Stimulated activated CD4-positive, alpha-beta T cell treated with anti-CD3 and anti-CD28 coated beads, Interleukin-4, amount 100 ng/mL, for 48 hours (primary cell): ENCODE results near the gene ACADSB.
A peak's percentile ranks its signal among the peaks of the same experiment; 100 is the strongest.

ENCODE experiments used
- DNase-seq, 2 donors: peaks; one replicate each; pipeline ENCODE4 v3.0.0-alpha.2; 2020; ENCODE audit warnings: low read depth in 2 of 2

The ACADSB gene

GRCh38 chr10:123042708-123043408 lies 34.1 kb downstream of the ACADSB start:
- no peak for DNase-seq

- DNase-seq, result peak; percentile 13 to 22
Observed at GRCh38 chr10:123043409-123043925, 34.7 kb downstream of the ACADSB start.

- DNase-seq, result no peak
Observed at GRCh38 chr10:123044391-123044790, 35.6 kb downstream of the ACADSB start.

- no peak for DNase-seq
Observed at GRCh38 chr10:123045961-123046731, 37.3 kb downstream of the ACADSB start.

GRCh38 chr10:123057968-123058367 lies 49.2 kb downstream of the ACADSB start:
- no peak for DNase-seq

- DNase-seq, result no peak
Observed at GRCh38 chr10:123061865-123062264, 53.1 kb downstream of the ACADSB start.

- no peak for DNase-seq
Observed at GRCh38 chr10:123062726-123063125, 53.9 kb downstream of the ACADSB start.

- DNase-seq, result no peak
Observed at GRCh38 chr10:123068087-123068853, 59.5 kb downstream of the ACADSB start.

- no peak for DNase-seq
Observed at GRCh38 chr10:123069246-123069986, 60.6 kb downstream of the ACADSB start.

- no peak for DNase-seq
Observed at GRCh38 chr10:123073187-123073586, 64.4 kb downstream of the ACADSB start.

- DNase-seq, result no peak
Observed at GRCh38 chr10:123074215-123074614, 65.4 kb downstream of the ACADSB start.

GRCh38 chr10:123081896-123082295 lies 73.1 kb downstream of the ACADSB start:
- no peak for DNase-seq

GRCh38 chr10:123083811-123084210 lies 75.0 kb downstream of the ACADSB start:
- no peak for DNase-seq

- DNase-seq, result no peak
Observed at GRCh38 chr10:123086281-123086680, 77.5 kb downstream of the ACADSB start.

- DNase-seq, result no peak
Observed at GRCh38 chr10:123087348-123087747, 78.5 kb downstream of the ACADSB start.

- DNase-seq, result no peak
Observed at GRCh38 chr10:123087786-123088185, 79.0 kb downstream of the ACADSB start.

- no peak for DNase-seq
Observed at GRCh38 chr10:123092635-123093414, 84.0 kb downstream of the ACADSB start.

GRCh38 chr10:123093489-123093888 lies 84.7 kb downstream of the ACADSB start:
- DNase-seq, result no peak

GRCh38 chr10:123096452-123096851 lies 87.6 kb downstream of the ACADSB start:
- no peak for DNase-seq

GRCh38 chr10:123097039-123097438 lies 88.2 kb downstream of the ACADSB start:
- no peak for DNase-seq
